SJSA1 (cell line): ENCODE data around the gene TMED4. TPM values are rescaled to one million over a fixed set of nuclear protein-coding genes. Genes with fewer than 3 reads are reported as not detected.
A peak's percentile ranks its signal among the peaks of the same experiment; 100 is the strongest.
"Not testable (repeated sequence)": the region's sequence is repeated elsewhere in the genome, so short reads cannot be mapped to it uniquely, and the experiment has no call there.

Source experiments
- DNase-seq, 2 experiments: peaks; one replicate each; pipeline ENCODE4 v3.0.0-alpha.2; 2015 to 2020; ENCODE audit warnings: low spot score in 2 of 2, low read depth in 1 of 2
- H3K27ac ChIP-seq: fragments of 250-450 bp; sonication (Bioruptor Pico); 2 replicates; pipeline ENCODE4 v1.5.1; 2020; ENCODE audit warnings: mild to moderate bottlenecking, moderate library complexity
- H3K27me3 ChIP-seq: fragments of 250-450 bp; sonication (Bioruptor Pico); replicated peaks from 2 replicates; pipeline ENCODE4 v1.5.1; 2020; ENCODE audit warnings: mild to moderate bottlenecking, moderate library complexity
- H3K36me3 ChIP-seq: fragments of 250-450 bp; sonication (Bioruptor Pico); 2 replicates; pipeline ENCODE4 v1.5.1; 2020; ENCODE audit warnings: mild to moderate bottlenecking
- H3K4me1 ChIP-seq: fragments of 250-450 bp; sonication (Bioruptor Pico); replicated peaks from 2 replicates; pipeline ENCODE4 v1.6.1; 2021; ENCODE audit warnings: mild to moderate bottlenecking
- H3K4me3 ChIP-seq: fragments of 250-450 bp; sonication (Bioruptor Pico); 2 replicates; pipeline ENCODE4 v1.5.1; 2020; ENCODE audit warnings: mild to moderate bottlenecking
- H3K9me3 ChIP-seq: fragments of 250-450 bp; sonication (Bioruptor Pico); replicated peaks from 2 replicates; pipeline ENCODE4 v1.5.1; 2020; ENCODE audit warnings: mild to moderate bottlenecking
- total RNA-seq: library from RNA; depleted of rRNA; stranded (reverse); fragments of >200 nt; shearing (Covaris generic); gene quantifications from 2 replicates; pipeline ENCODE4 v1.2.3, GENCODE V29; 2014

The TMED4 gene
- total RNA-seq, 1 experiment from 2014 or later: 164 TPM

- no peak overlapping the region for H3K4me3 ChIP-seq
- H3K27me3 ChIP-seq: no peaks in the 10 kb centered on the region
- no peak for DNase-seq
- H3K27ac ChIP-seq: no peak overlapping the region
- H3K4me1 ChIP-seq: peaks cover 20% of the 10 kb centered on the region
- peaks cover 9% of the 10 kb centered on the region for H3K36me3 ChIP-seq
- H3K9me3 ChIP-seq: no peaks in the 10 kb centered on the region
These were observed 35.3 kb upstream of the TMED4 start for GRCh38 chr7:44617225-44617890.

GRCh38 chr7:44616545-44616944 is 34.5 kb upstream of the TMED4 start:
- Histone ChIP-seq H3K36me3 (peaks cover 9% of the 10 kb centered on the region), H3K9me3 (no peaks in the 10 kb centered on the region), H3K27ac (no peak overlapping the region), H3K4me3 (no peak overlapping the region), H3K27me3 (no peaks in the 10 kb centered on the region), H3K4me1 (peaks cover 18% of the 10 kb centered on the region)
- no peak for DNase-seq

- H3K36me3 ChIP-seq: peaks cover 9% of the 10 kb centered on the region
- no peaks in the 10 kb centered on the region for H3K9me3 ChIP-seq
- no peak overlapping the region for H3K27ac ChIP-seq
- no peaks in the 10 kb centered on the region for H3K27me3 ChIP-seq
- peaks cover 11% of the 10 kb centered on the region for H3K4me1 ChIP-seq
- no peak for DNase-seq
- no peak overlapping the region for H3K4me3 ChIP-seq
These were observed 33.8 kb upstream of the TMED4 start for GRCh38 chr7:44615793-44616192.

GRCh38 chr7:44615149-44615611 is 33.1 kb upstream of the TMED4 start:
- no peaks in the 10 kb centered on the region for H3K27me3 ChIP-seq
- H3K4me1 ChIP-seq: peaks cover 13% of the 10 kb centered on the region
- no peak overlapping the region for H3K27ac ChIP-seq
- no peaks in the 10 kb centered on the region for H3K9me3 ChIP-seq
- H3K4me3 ChIP-seq: no peak overlapping the region
- peaks cover 9% of the 10 kb centered on the region for H3K36me3 ChIP-seq
- no peak for DNase-seq

GRCh38 chr7:44609829-44610228 is 27.8 kb upstream of the TMED4 start:
- H3K27ac ChIP-seq: no peak overlapping the region
- H3K4me1 ChIP-seq: peaks cover 35% of the 10 kb centered on the region

GRCh38 chr7:44608916-44609648 is 27.1 kb upstream of the TMED4 start:
- Histone ChIP-seq H3K9me3 (no peaks in the 10 kb centered on the region), H3K36me3 (peaks cover 12% of the 10 kb centered on the region), H3K4me3 (no peak overlapping the region), H3K4me1 (peaks cover 35% of the 10 kb centered on the region), H3K27me3 (0 out of 2 replicates have a peak, but pooled peaks cover 3% of the 10 kb centered on the region), H3K27ac (peak overlapping the region; percentile 46)
- peak in 1 of 2 experiments; percentile 68 for DNase-seq

More at GRCh38 chr7:44609829-44610228, 27.8 kb upstream of the TMED4 start:
- H3K4me3 ChIP-seq: no peak overlapping the region
- no peaks in the 10 kb centered on the region for H3K9me3 ChIP-seq
- H3K36me3 ChIP-seq: peaks cover 12% of the 10 kb centered on the region
- H3K27me3 ChIP-seq: 0 out of 2 replicates have a peak, but pooled peaks cover 3% of the 10 kb centered on the region
- DNase-seq: no peak

GRCh38 chr7:44607141-44608068 is 25.4 kb upstream of the TMED4 start:
- Histone ChIP-seq H3K27ac (peak overlapping the region; percentile 42; the same call in 1 of the 2 replicates), H3K4me1 (peaks cover 35% of the 10 kb centered on the region), H3K36me3 (peaks cover 12% of the 10 kb centered on the region), H3K4me3 (peak overlapping the region; percentile 91), H3K27me3 (0 out of 2 replicates have a peak, but pooled peaks cover 3% of the 10 kb centered on the region), H3K9me3 (no peaks in the 10 kb centered on the region)
- no peak for DNase-seq

- Histone ChIP-seq H3K27ac (peak within 1 kb of the TSS; percentile 77), H3K4me1 (peaks cover 35% of the 10 kb centered on the region)
- DNase-seq: peak; percentile 99 to 100
These were observed 24.5 kb upstream of the TMED4 start, which contains the start of gene OGDH for GRCh38 chr7:44606341-44607140. Gene OGDH (plus strand): TSS chr7:44606627. CDS start chr7:44624344, 17,717 bp downstream.

GRCh38 chr7:44604941-44605340 is 22.9 kb upstream of the TMED4 start:
- H3K27ac ChIP-seq: no peak overlapping the region
- peaks cover 12% of the 10 kb centered on the region for H3K36me3 ChIP-seq
- peaks cover 32% of the 10 kb centered on the region for H3K4me1 ChIP-seq
- no peak for DNase-seq
- H3K4me3 ChIP-seq: no peak overlapping the region
- no peaks in the 10 kb centered on the region for H3K9me3 ChIP-seq
- H3K27me3 ChIP-seq: 0 out of 2 replicates have a peak, but pooled peaks cover 3% of the 10 kb centered on the region

More at GRCh38 chr7:44606341-44607140, 24.5 kb upstream of the TMED4 start, which contains the start of gene OGDH:
- Histone ChIP-seq H3K27me3 (0 out of 2 replicates have a peak, but pooled peaks cover 3% of the 10 kb centered on the region), H3K9me3 (no peaks in the 10 kb centered on the region), H3K36me3 (peaks cover 12% of the 10 kb centered on the region), H3K4me3 (peak within 1 kb of the TSS; percentile 91)

GRCh38 chr7:44603193-44603592 is 21.2 kb upstream of the TMED4 start:
- DNase-seq: no peak
- Histone ChIP-seq H3K4me1 (peaks cover 17% of the 10 kb centered on the region), H3K9me3 (no peaks in the 10 kb centered on the region), H3K4me3 (no peak overlapping the region), H3K27ac (no peak overlapping the region), H3K27me3 (no peaks in the 10 kb centered on the region), H3K36me3 (peaks cover 10% of the 10 kb centered on the region)

- Histone ChIP-seq H3K36me3 (peaks cover 5% of the 10 kb centered on the region; the same call in 1 of the 2 replicates), H3K4me1 (peaks cover 10% of the 10 kb centered on the region), H3K9me3 (no peaks in the 10 kb centered on the region), H3K27ac (no peak overlapping the region), H3K4me3 (no peak overlapping the region), H3K27me3 (no peaks in the 10 kb centered on the region)
- no peak for DNase-seq
These were observed 20.5 kb upstream of the TMED4 start for GRCh38 chr7:44602576-44602910.

- H3K4me3 ChIP-seq: no peak overlapping the region
- no peaks in the 10 kb centered on the region for H3K27me3 ChIP-seq
- DNase-seq: no peak
- no peaks in the 10 kb centered on the region for H3K9me3 ChIP-seq
- H3K36me3 ChIP-seq: no peaks in the 10 kb centered on the region
- H3K4me1 ChIP-seq: no peaks in the 10 kb centered on the region
- H3K27ac ChIP-seq: no peak overlapping the region
These were observed 17.2 kb upstream of the TMED4 start for GRCh38 chr7:44599222-44599621.

- not testable (repeated sequence) for H3K27ac ChIP-seq, DNase-seq, H3K36me3 ChIP-seq, H3K4me3 ChIP-seq, H3K27me3 ChIP-seq, H3K4me1 ChIP-seq, H3K9me3 ChIP-seq
These were observed 15.2 kb upstream of the TMED4 start for GRCh38 chr7:44597181-44597580.
